Measurements from ENCODE around the gene MICAL1. TPM values are rescaled to one million over a fixed set of nuclear protein-coding genes. Genes with fewer than 3 reads are reported as not detected.

The MICAL1 gene
- total RNA-seq, 1 donor from 2014 or later: 32.4 TPM

DNA sequence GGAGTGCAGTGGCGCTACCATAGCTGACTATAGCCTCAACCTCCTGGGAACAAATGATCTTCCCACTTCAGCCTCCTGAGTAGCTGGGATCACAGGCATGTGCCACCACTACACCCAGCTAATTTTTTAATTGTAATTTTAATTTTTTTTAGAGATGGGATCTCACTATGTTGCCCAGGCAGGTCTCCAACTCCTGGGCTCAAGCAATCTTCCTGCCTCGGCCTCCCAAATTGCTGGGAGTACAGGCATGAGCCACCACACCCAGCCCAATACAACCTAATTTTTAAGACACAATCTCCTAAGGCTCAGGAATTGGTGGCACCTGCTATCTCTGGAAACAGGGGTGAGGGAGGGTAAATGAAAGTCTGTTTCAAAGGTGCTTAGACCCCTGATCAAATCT, 21.6 kb upstream of the MICAL1 start:
- peaks cover 26 to 35% (median 29%) of the 10 kb centered on the region in 3 donors for H3K4me1 ChIP-seq (ENCODE audit: control insufficient read depth in 3 of 3, insufficient read depth in 3 of 3, low read length in 3 of 3)
- H3K36me3 ChIP-seq (ENCODE audit: control insufficient read depth in 3 of 3, insufficient read depth in 3 of 3, low read length in 3 of 3): peaks cover 37 to 45% (median 39%) of the 10 kb centered on the region in 3 donors
- H3K4me3 ChIP-seq (ENCODE audit: low read length in 3 of 3): no peak overlapping the region
- H3K9me3 ChIP-seq (ENCODE audit: control insufficient read depth in 3 of 3, low read length in 3 of 3): no peaks in the 10 kb centered on the region
- no peaks in the 10 kb centered on the region for H3K27me3 ChIP-seq (ENCODE audit: control insufficient read depth in 3 of 3, insufficient read depth in 3 of 3, low read length in 3 of 3)
- no peak overlapping the region for H3K27ac ChIP-seq (ENCODE audit: low read depth, low read length)
- H3K9ac ChIP-seq (ENCODE audit: low read depth in 1 of 3, low read length in 3 of 3): no peak overlapping the region

GRCh38 chr6:109475625-109476024, 20.1 kb upstream of the MICAL1 start:
- H3K27me3 ChIP-seq (ENCODE audit: control insufficient read depth in 3 of 3, insufficient read depth in 3 of 3, low read length in 3 of 3): no peaks in the 10 kb centered on the region
- no peak overlapping the region for H3K9ac ChIP-seq (ENCODE audit: low read depth in 1 of 3, low read length in 3 of 3)
- H3K4me3 ChIP-seq (ENCODE audit: low read length in 3 of 3): no peak overlapping the region
- H3K9me3 ChIP-seq (ENCODE audit: control insufficient read depth in 3 of 3, low read length in 3 of 3): no peaks in the 10 kb centered on the region
- H3K36me3 ChIP-seq (ENCODE audit: control insufficient read depth in 3 of 3, insufficient read depth in 3 of 3, low read length in 3 of 3): peaks cover 42 to 54% (median 51%) of the 10 kb centered on the region in 3 donors
- H3K4me1 ChIP-seq (ENCODE audit: control insufficient read depth in 3 of 3, insufficient read depth in 3 of 3, low read length in 3 of 3): peaks cover 13 to 20% (median 14%) of the 10 kb centered on the region in 3 donors
- H3K27ac ChIP-seq (ENCODE audit: low read depth, low read length): no peak overlapping the region

GRCh38 chr6:109474995-109475394, 19.4 kb upstream of the MICAL1 start:
- peaks cover 7 to 14% (median 9%) of the 10 kb centered on the region in 3 donors for H3K4me1 ChIP-seq (ENCODE audit: control insufficient read depth in 3 of 3, insufficient read depth in 3 of 3, low read length in 3 of 3)
- no peak overlapping the region for H3K4me3 ChIP-seq (ENCODE audit: low read length in 3 of 3)
- H3K9ac ChIP-seq (ENCODE audit: low read depth in 1 of 3, low read length in 3 of 3): no peak overlapping the region
- H3K27me3 ChIP-seq (ENCODE audit: control insufficient read depth in 3 of 3, insufficient read depth in 3 of 3, low read length in 3 of 3): no peaks in the 10 kb centered on the region
- no peak overlapping the region for H3K27ac ChIP-seq (ENCODE audit: low read depth, low read length)
- peaks cover 45 to 60% (median 52%) of the 10 kb centered on the region in 3 donors for H3K36me3 ChIP-seq (ENCODE audit: control insufficient read depth in 3 of 3, insufficient read depth in 3 of 3, low read length in 3 of 3)
- no peaks in the 10 kb centered on the region for H3K9me3 ChIP-seq (ENCODE audit: control insufficient read depth in 3 of 3, low read length in 3 of 3)

- no peak overlapping the region for H3K27ac ChIP-seq (ENCODE audit: low read depth, low read length)
- H3K4me1 ChIP-seq (ENCODE audit: control insufficient read depth in 3 of 3, insufficient read depth in 3 of 3, low read length in 3 of 3): peaks cover 0 to 8% (median 3%) of the 10 kb centered on the region in 3 donors
- no peak overlapping the region for H3K9ac ChIP-seq (ENCODE audit: low read depth in 1 of 3, low read length in 3 of 3)
- no peaks in the 10 kb centered on the region for H3K27me3 ChIP-seq (ENCODE audit: control insufficient read depth in 3 of 3, insufficient read depth in 3 of 3, low read length in 3 of 3)
- H3K9me3 ChIP-seq (ENCODE audit: control insufficient read depth in 3 of 3, low read length in 3 of 3): no peaks in the 10 kb centered on the region
- H3K36me3 ChIP-seq (ENCODE audit: control insufficient read depth in 3 of 3, insufficient read depth in 3 of 3, low read length in 3 of 3): peaks cover 50 to 68% (median 55%) of the 10 kb centered on the region in 3 donors
- no peak overlapping the region for H3K4me3 ChIP-seq (ENCODE audit: low read length in 3 of 3)
Observed at GRCh38 chr6:109473120-109473519, 17.5 kb upstream of the MICAL1 start.

- Histone ChIP-seq H3K4me1 (ENCODE audit: control insufficient read depth in 3 of 3, insufficient read depth in 3 of 3, low read length in 3 of 3) (peaks cover 0 to 1% (median 0%) of the 10 kb centered on the region in 3 donors), H3K27me3 (ENCODE audit: control insufficient read depth in 3 of 3, insufficient read depth in 3 of 3, low read length in 3 of 3) (no peaks in the 10 kb centered on the region), H3K4me3 (ENCODE audit: low read length in 3 of 3) (no peak overlapping the region), H3K9me3 (ENCODE audit: control insufficient read depth in 3 of 3, low read length in 3 of 3) (no peaks in the 10 kb centered on the region), H3K27ac (ENCODE audit: low read depth, low read length) (no peak overlapping the region), H3K36me3 (ENCODE audit: control insufficient read depth in 3 of 3, insufficient read depth in 3 of 3, low read length in 3 of 3) (peaks cover 51 to 63% (median 57%) of the 10 kb centered on the region in 3 donors), H3K9ac (ENCODE audit: low read depth in 1 of 3, low read length in 3 of 3) (no peak overlapping the region)
Observed at GRCh38 chr6:109472132-109472995, 16.8 kb upstream of the MICAL1 start.

GRCh38 chr6:109471105-109471810, 15.7 kb upstream of the MICAL1 start:
- no peak overlapping the region for H3K4me3 ChIP-seq (ENCODE audit: low read length in 3 of 3)
- no peak overlapping the region for H3K27ac ChIP-seq (ENCODE audit: low read depth, low read length)
- peaks cover 0 to 1% (median under 1%) of the 10 kb centered on the region in 3 donors for H3K4me1 ChIP-seq (ENCODE audit: control insufficient read depth in 3 of 3, insufficient read depth in 3 of 3, low read length in 3 of 3)
- H3K36me3 ChIP-seq (ENCODE audit: control insufficient read depth in 3 of 3, insufficient read depth in 3 of 3, low read length in 3 of 3): peaks cover 51 to 67% (median 59%) of the 10 kb centered on the region in 3 donors
- no peaks in the 10 kb centered on the region for H3K27me3 ChIP-seq (ENCODE audit: control insufficient read depth in 3 of 3, insufficient read depth in 3 of 3, low read length in 3 of 3)
- H3K9me3 ChIP-seq (ENCODE audit: control insufficient read depth in 3 of 3, low read length in 3 of 3): no peaks in the 10 kb centered on the region
- no peak overlapping the region for H3K9ac ChIP-seq (ENCODE audit: low read depth in 1 of 3, low read length in 3 of 3)

DNA sequence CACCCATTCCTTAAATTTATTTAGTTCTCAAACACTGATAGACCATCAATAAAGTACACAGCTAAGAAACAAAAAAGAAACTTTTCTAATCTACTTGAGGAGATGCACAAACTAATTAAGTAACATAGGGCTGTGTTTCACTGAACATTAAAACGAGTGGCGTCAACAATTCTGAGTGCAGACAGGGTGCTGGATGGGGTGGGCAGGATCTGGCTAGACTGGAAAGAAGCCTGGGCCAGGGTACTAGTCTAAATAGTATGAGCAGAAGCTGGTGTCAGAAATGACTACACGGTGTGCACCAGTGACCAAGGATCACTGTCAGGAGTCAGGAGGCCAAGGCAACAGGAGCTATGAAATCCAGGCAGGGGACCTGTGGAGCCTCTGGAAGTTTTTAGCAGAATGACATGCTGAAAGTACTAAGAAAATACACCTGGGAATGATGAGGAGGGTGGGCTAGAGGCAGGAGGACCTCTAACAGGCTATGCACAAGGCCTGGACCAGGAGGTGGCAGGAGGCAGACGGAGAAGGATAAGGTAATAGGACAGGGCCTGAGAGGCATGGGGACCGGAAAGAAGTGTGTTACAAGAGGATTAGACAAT, 14.1 kb upstream of the MICAL1 start:
- H3K4me1 ChIP-seq (ENCODE audit: control insufficient read depth in 3 of 3, insufficient read depth in 3 of 3, low read length in 3 of 3): peaks cover 0 to 8% (median 7%) of the 10 kb centered on the region in 3 donors
- no peaks in the 10 kb centered on the region for H3K9me3 ChIP-seq (ENCODE audit: control insufficient read depth in 3 of 3, low read length in 3 of 3)
- no peak overlapping the region for H3K27ac ChIP-seq (ENCODE audit: low read depth, low read length)
- H3K9ac ChIP-seq (ENCODE audit: low read depth in 1 of 3, low read length in 3 of 3): no peak overlapping the region
- H3K36me3 ChIP-seq (ENCODE audit: control insufficient read depth in 3 of 3, insufficient read depth in 3 of 3, low read length in 3 of 3): peaks cover 53 to 65% (median 57%) of the 10 kb centered on the region in 3 donors
- no peaks in the 10 kb centered on the region for H3K27me3 ChIP-seq (ENCODE audit: control insufficient read depth in 3 of 3, insufficient read depth in 3 of 3, low read length in 3 of 3)
- H3K4me3 ChIP-seq (ENCODE audit: low read length in 3 of 3): no peak overlapping the region

DNA sequence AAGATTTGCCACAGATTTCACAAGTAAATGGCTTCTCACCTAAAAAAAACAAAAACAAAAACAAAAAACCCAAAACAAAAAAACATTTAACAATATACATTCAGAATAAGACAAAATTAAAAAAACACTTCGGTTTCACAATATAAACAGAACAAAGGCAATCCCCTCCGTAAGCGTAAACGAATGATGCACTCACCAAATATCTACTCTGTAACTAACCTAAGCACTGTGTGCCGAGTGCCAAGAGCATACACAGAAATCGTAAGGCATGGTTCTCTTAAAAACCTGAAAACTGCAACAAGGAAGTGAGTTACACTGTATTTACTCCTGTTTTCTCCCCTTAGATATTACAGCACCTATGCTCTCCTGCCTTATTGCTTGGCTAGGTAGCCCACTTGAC, 12.1 kb upstream of the MICAL1 start:
- Histone ChIP-seq H3K9ac (ENCODE audit: low read depth in 1 of 3, low read length in 3 of 3) (no peak overlapping the region), H3K4me3 (ENCODE audit: low read length in 3 of 3) (no peak overlapping the region)

GRCh38 chr6:109466212-109466923, 10.8 kb upstream of the MICAL1 start:
- peaks cover 0 to 8% (median 7%) of the 10 kb centered on the region in 3 donors for H3K4me1 ChIP-seq (ENCODE audit: control insufficient read depth in 3 of 3, insufficient read depth in 3 of 3, low read length in 3 of 3)
- peaks cover 36 to 43% (median 38%) of the 10 kb centered on the region in 3 donors for H3K36me3 ChIP-seq (ENCODE audit: control insufficient read depth in 3 of 3, insufficient read depth in 3 of 3, low read length in 3 of 3)
- H3K9me3 ChIP-seq (ENCODE audit: control insufficient read depth in 3 of 3, low read length in 3 of 3): no peaks in the 10 kb centered on the region
- no peak overlapping the region for H3K27ac ChIP-seq (ENCODE audit: low read depth, low read length)
- H3K27me3 ChIP-seq (ENCODE audit: control insufficient read depth in 3 of 3, insufficient read depth in 3 of 3, low read length in 3 of 3): no peaks in the 10 kb centered on the region
- H3K4me3 ChIP-seq (ENCODE audit: low read length in 3 of 3): no peak overlapping the region
- H3K9ac ChIP-seq (ENCODE audit: low read depth in 1 of 3, low read length in 3 of 3): peak overlapping the region in 1 of 3 donors; percentile 3

More for the DNA sequence above, 12.1 kb upstream of the MICAL1 start:
- peaks cover 0 to 8% (median 7%) of the 10 kb centered on the region in 3 donors for H3K4me1 ChIP-seq (ENCODE audit: control insufficient read depth in 3 of 3, insufficient read depth in 3 of 3, low read length in 3 of 3)
- no peak overlapping the region for H3K27ac ChIP-seq (ENCODE audit: low read depth, low read length)
- H3K27me3 ChIP-seq (ENCODE audit: control insufficient read depth in 3 of 3, insufficient read depth in 3 of 3, low read length in 3 of 3): no peaks in the 10 kb centered on the region
- H3K36me3 ChIP-seq (ENCODE audit: control insufficient read depth in 3 of 3, insufficient read depth in 3 of 3, low read length in 3 of 3): peaks cover 45 to 53% (median 51%) of the 10 kb centered on the region in 3 donors
- H3K9me3 ChIP-seq (ENCODE audit: control insufficient read depth in 3 of 3, low read length in 3 of 3): no peaks in the 10 kb centered on the region

All from skeletal muscle tissue (tissue), 4 donors.